IPS-20b (cell line): ENCODE results near the gene KCNC4.

Experiments used
- H3K27ac ChIP-seq: one replicate; pipeline ENCODE4 v1.5.1; 2013; ENCODE audit warnings: low read length
- H3K27me3 ChIP-seq: 2 replicates; pipeline ENCODE4 v1.6.1; 2013; ENCODE audit warnings: mild to moderate bottlenecking, low read length, inconsistent platforms; ENCODE audit not compliant: insufficient read depth
- H3K36me3 ChIP-seq: 2 replicates; pipeline ENCODE4 v1.6.1; 2013; ENCODE audit warnings: low read depth, mild to moderate bottlenecking, inconsistent platforms, low read length, moderate library complexity; ENCODE audit not compliant: insufficient read depth
- H3K4me1 ChIP-seq: 2 replicates; pipeline ENCODE4 v1.6.1; 2013; ENCODE audit warnings: mild to moderate bottlenecking, control low read depth, inconsistent platforms, low read length, moderate library complexity; ENCODE audit not compliant: insufficient read depth
- H3K4me3 ChIP-seq: 2 replicates; pipeline ENCODE4 v1.5.1; 2013; ENCODE audit warnings: mild to moderate bottlenecking, low read length, inconsistent platforms
- H3K9ac ChIP-seq: 2 replicates; pipeline ENCODE4 v1.6.1; 2013; ENCODE audit warnings: low read depth, mild to moderate bottlenecking, inconsistent platforms, low read length, moderate library complexity
- H3K9me3 ChIP-seq: 2 replicates; pipeline ENCODE4 v1.6.1; 2013; ENCODE audit warnings: mild to moderate bottlenecking, low read depth, low read length, inconsistent platforms; ENCODE audit not compliant: insufficient read depth

KCNC4 gene

DNA sequence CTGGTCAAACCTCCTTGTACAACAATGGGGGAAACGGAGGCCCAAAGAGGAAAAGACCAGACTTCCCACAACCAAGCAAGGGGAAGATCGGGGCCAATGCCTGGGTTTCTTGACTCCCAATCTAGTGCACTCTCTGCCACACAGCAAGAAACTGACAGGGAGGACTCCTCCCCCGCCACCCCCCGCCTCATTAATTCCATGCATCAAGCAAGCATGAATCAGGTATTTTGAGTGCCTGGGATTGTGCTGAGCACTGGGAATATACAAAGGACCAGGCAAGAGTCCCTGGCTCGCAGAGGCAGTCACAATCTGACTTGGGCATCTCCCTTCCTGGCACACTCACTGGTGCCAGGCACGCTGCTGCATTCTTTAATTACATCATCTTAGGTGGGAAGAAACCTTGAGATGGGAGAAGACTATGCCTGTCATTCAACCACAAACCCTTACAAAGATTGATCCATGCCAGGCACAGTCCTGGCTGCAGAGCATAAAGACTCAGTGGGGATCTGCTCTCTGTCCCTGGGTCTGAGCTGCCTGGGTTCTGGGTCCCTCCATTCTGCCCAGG, 4.4 kb upstream of the KCNC4 start:
- Histone ChIP-seq H3K27me3 (peaks cover 18% of the 10 kb centered on the region), H3K9ac (no peak overlapping the region), H3K4me1 (peaks cover 11% of the 10 kb centered on the region; the same call in 1 of the 2 replicates), H3K9me3 (no peaks in the 10 kb centered on the region), H3K4me3 (no peak overlapping the region), H3K27ac (no peak overlapping the region), H3K36me3 (no peaks in the 10 kb centered on the region)

DNA sequence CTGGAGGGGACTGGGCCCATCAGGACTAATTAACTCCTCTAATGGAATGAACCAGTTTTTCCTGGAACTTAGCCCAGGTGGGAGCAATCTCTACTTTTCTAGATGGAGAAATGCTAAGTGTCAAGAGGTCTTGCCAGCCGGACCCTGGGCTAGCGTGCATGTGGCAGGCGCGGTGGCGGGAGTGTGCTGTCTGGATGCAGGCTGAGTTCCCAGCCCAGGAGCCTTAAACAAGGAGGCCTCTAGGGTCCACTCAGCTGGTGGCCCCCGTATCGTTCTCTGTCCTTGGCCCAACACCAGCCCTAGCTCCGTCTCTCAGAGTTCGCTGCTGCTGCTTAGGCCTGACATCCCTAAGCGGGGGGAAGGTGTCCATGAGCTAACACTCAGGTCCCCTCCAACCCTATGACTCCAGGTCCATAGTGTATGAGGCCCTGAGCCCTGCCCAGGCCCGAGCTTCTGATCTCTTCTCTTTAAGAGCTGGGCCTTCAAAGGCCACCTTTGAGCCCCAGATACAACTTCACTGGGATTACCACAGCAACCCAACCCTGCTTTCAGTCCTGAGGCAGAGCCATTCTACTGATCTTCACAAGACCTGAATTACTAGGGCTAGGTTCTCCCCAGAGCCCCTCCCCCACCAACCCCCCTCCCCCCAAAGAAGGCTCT, 3.7 kb upstream of the KCNC4 start:
- H3K9ac ChIP-seq, result no peak overlapping the region
- no peaks in the 10 kb centered on the region for H3K36me3 ChIP-seq
- peaks cover 7% of the 10 kb centered on the region; the same call in 1 of the 2 replicates for H3K4me1 ChIP-seq
- H3K27me3 ChIP-seq, result peaks cover 25% of the 10 kb centered on the region
- H3K9me3 ChIP-seq, result no peaks in the 10 kb centered on the region
- no peak overlapping the region for H3K4me3 ChIP-seq
- no peak overlapping the region for H3K27ac ChIP-seq

DNA sequence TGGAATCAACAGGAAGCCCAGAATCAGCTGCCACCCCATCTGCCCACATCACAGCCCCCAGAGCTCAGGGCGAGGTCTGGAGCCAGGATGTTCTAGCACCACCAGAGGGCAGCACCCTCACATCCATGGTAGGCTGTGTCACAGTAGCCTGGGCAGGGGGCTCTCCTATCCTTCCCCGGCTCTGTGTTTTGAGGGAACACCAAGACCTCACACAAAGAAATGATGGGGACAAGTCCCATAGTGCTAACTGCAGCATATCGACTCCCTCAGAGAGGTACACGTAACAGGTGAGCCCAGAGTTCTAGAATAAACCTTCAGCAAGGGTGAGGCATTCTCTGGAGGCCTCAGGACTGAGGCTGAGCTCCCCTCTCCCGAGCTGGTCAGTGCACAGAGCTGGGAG, 2.3 kb upstream of the KCNC4 start:
- no peak overlapping the region for H3K4me3 ChIP-seq
- peaks cover 15% of the 10 kb centered on the region; the same call in 1 of the 2 replicates for H3K4me1 ChIP-seq
- no peaks in the 10 kb centered on the region for H3K36me3 ChIP-seq
- no peak overlapping the region for H3K9ac ChIP-seq
- no peaks in the 10 kb centered on the region for H3K9me3 ChIP-seq
- peaks cover 40% of the 10 kb centered on the region for H3K27me3 ChIP-seq
- H3K27ac ChIP-seq, result no peak overlapping the region

DNA sequence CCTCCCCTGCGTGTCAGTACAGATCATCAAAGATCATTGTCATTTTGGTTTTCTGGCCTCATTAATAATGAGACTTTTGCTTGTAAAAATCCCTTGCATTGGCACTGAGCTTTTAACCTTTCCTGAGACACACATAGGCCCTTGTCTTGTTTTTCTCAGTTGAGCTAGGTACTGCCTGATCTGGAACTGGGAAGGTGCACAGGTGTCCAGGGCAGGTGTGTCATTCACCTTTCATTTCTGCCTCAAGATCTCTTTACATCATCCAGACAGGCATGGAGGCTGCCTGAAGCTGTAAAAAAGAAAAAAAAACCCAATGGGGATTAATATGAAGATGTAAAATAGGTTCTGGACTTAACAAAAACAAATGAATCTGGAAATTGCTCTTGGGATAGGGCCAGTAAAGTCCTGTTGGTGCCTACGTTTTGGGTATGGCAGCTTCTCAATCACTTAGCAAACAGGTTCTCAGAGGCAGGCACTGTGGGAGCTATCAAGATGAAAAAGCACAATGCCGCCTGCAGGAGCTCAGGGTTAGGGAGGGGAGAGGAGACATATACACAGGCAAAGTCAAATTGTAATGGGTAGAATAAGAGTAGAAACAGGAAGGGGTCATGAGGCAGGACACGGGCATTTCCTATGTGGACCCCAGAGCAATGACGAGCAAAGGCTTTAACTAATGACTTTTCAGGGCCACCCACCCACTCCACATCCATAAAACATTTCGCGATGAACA, 1.0 kb upstream of the KCNC4 start:
- Histone ChIP-seq H3K27ac (no peak overlapping the region), H3K9ac (peak overlapping the region; percentile 62; the same call in 1 of the 2 replicates)

DNA sequence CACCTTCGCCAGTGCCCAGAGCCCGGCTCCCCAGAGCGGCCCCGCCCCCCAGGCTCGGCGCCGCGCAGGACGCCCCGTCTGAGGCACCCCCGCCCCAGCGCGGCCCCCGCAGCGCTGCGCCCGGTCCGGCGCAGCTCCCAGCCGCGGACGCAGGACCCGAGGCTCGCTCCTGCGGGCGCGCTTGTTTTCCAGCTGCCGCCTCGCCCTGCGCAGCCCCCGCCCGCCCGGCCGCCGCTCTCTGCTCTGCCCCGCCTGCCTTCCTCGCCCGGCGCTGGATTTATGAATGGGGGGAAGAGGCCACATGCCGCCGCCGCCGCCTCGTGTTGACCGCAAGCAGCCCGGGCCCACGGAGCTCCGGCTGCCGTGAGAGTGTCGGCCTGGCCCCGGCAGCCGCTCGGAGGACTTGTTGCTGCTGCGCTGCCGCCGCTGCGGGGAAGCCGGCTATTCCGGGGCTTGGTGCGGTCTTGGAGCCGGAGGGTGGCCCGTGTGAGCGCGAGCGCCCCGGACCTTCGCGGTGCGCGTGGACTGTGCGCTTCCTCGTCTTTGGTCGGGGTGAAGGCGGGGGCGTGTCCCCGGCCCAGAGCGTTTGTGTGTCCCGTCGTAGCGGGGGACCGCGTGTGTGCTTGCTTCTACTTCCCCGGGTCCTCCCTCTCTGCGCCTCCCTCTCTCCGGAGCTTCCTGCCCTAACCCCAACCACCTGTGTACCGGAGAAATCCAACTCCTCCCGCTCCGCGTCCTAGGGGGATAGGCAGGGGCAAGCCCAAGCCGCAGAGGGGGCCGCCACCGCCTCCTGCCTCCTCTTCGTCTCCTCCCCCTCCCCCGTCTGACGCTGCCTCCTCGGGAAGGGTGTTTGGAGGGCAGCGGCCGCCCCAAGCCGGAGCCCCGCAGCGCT, 736 bp downstream of the KCNC4 start:
- Histone ChIP-seq H3K27me3 (peaks cover 54% of the 10 kb centered on the region), H3K36me3 (no peaks in the 10 kb centered on the region), H3K4me1 (peaks cover 23% of the 10 kb centered on the region; the same call in 1 of the 2 replicates), H3K9ac (peak overlapping the region; percentile 2; the same call in 1 of the 2 replicates), H3K4me3 (peak overlapping the region; percentile 63), H3K9me3 (no peaks in the 10 kb centered on the region), H3K27ac (no peak overlapping the region)

More for the DNA sequence above, 1.0 kb upstream of the KCNC4 start:
- peaks cover 52% of the 10 kb centered on the region for H3K27me3 ChIP-seq
- H3K9me3 ChIP-seq, result no peaks in the 10 kb centered on the region
- H3K4me3 ChIP-seq, result peak overlapping the region; percentile 63
- no peaks in the 10 kb centered on the region for H3K36me3 ChIP-seq
- H3K4me1 ChIP-seq, result peaks cover 23% of the 10 kb centered on the region; the same call in 1 of the 2 replicates

DNA sequence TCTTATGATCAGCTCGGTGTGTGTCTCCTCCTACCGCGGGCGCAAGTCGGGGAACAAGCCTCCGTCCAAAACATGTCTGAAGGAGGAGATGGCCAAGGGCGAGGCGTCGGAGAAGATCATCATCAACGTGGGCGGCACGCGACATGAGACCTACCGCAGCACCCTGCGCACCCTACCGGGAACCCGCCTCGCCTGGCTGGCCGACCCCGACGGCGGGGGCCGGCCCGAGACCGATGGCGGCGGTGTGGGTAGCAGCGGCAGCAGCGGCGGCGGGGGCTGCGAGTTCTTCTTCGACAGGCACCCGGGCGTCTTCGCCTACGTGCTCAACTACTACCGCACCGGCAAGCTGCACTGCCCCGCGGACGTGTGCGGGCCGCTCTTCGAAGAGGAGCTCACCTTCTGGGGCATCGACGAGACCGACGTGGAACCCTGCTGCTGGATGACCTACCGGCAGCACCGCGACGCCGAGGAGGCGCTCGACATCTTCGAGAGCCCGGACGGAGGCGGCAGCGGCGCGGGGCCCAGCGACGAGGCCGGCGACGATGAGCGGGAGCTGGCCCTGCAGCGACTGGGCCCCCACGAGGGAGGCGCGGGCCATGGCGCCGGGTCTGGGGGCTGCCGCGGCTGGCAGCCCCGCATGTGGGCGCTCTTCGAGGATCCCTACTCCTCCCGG, 1.5 kb downstream of the KCNC4 start:
- Histone ChIP-seq H3K4me1 (peaks cover 23% of the 10 kb centered on the region; the same call in 1 of the 2 replicates), H3K4me3 (peak overlapping the region; percentile 63), H3K27me3 (peaks cover 54% of the 10 kb centered on the region), H3K9ac (no peak overlapping the region; the same call in 1 of the 2 replicates), H3K9me3 (no peaks in the 10 kb centered on the region), H3K36me3 (no peaks in the 10 kb centered on the region), H3K27ac (no peak overlapping the region)

DNA sequence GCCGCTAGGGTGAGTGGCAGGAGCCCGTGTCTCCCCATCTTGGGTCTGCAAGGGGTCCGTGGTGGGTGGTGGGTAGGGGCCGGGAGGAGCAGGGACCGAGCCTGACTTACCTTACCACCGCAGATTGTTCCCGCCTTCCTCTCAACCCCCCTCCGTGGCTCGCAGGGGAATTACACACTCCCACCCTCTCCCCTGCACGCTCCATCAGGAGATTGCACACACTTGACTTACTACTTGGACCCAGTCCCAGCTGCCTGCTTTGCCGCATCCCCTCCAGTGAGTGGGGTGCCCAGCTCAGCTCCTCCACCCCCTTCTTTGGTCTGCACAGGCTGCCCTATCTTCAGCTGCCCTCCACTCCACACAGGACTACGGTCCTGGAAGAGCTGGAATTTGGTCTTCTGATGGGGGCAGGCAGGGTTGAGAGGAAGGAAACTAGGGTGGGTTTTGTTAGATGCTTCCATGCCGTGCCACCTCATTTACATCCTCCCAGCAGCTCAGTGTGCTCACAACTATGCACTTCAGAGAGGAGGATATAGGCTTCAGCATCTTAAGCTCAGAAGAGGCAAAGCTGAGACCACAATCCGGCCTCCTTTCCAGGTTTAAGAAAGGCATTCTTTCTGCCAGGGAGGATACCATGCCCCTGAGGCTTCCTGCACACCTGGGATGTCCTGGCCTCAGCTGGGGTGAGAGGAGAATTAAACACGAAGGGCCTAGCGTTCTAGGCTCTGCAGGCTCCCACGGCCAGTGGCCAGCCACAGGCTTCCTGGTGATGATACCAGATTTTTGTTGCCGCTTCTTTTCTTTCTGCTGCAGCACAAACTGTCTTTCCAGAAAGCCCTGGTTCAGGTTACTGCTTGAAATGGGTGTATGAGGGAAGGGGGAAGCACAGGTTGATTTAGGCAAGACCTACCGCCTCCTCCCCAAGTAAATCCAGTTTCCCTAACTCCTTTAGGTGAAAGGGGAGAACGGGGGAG, 2.3 kb downstream of the KCNC4 start:
- peaks cover 54% of the 10 kb centered on the region for H3K27me3 ChIP-seq
- H3K9ac ChIP-seq, result 0 out of 2 replicates have a peak overlapping the region, but pooled peaks have one; percentile 13
- H3K4me3 ChIP-seq, result peak overlapping the region; percentile 63
- H3K4me1 ChIP-seq, result peaks cover 23% of the 10 kb centered on the region; the same call in 1 of the 2 replicates
- H3K9me3 ChIP-seq, result no peaks in the 10 kb centered on the region
- no peaks in the 10 kb centered on the region for H3K36me3 ChIP-seq
- H3K27ac ChIP-seq, result no peak overlapping the region

DNA sequence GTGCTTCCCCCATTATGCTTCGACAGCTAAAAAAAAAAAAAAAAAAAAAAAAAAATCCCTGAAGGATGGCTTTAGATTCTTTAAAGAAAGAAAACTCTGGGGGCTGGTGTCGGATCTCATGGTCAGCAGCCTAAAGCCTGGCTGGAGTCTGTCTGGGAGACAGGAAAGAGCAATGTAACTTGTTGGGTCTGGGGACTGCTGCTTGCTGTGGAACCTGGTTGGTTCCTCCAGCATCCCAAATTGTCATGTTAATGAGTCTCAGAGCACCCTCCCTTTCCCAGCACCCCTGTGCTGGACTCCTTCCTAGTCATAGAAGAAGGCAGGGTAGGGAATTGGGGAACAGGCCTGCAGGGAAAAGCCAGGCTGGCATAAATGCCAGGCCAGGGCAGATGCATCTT, 3.0 kb downstream of the KCNC4 start:
- no peak overlapping the region for H3K9ac ChIP-seq
- H3K4me3 ChIP-seq, result peak overlapping the region; percentile 63; the same call in 1 of the 2 replicates
- H3K27ac ChIP-seq, result no peak overlapping the region
- H3K36me3 ChIP-seq, result no peaks in the 10 kb centered on the region
- no peaks in the 10 kb centered on the region for H3K9me3 ChIP-seq
- peaks cover 23% of the 10 kb centered on the region; the same call in 1 of the 2 replicates for H3K4me1 ChIP-seq
- peaks cover 51% of the 10 kb centered on the region for H3K27me3 ChIP-seq

DNA sequence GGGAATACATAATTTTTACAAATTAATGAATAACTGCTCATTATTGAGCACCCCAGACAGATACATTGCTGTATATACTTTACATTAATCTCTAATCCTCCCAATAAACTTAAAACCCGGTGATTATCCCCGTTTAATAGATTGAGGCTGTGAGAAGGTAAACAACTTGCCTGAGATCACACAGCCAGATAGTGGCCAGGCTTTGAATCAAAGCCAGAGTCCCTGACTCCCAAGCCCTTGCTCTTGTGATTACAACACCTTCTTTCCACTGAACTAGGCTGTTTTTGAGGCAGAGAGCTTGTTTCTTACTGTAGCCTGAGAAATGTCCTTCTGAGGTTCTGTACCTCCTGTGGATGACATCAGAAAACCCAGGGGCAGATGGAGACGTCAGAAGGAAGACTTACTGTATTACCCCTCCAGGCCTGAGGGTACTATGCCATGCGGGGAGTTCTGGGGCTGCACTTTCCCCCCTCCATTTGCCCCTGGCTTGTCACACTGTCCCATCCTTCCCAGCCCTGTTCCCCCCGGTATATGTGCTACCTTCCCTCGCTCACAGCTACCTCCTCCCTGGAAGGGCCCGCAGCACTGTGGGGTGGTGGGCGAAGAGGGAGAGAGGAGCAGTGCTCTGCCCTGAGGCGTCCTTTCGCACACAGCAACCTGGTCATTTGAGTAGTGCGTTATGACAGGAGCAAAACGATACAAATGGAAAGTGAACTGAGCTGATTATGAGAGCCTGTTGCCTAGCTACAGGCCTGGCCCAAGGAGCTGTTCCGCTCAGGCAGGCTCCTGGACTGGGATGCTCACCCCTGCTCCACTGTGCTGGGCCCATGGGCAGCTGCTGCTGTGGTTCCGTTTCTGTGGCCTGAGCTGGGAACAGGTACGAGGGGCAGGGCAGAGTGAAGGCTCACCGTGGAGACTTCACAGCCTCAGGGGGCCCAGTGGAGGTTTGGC, 4.6 kb downstream of the KCNC4 start:
- Histone ChIP-seq H3K4me3 (no peak overlapping the region), H3K9me3 (no peaks in the 10 kb centered on the region), H3K27me3 (peaks cover 37% of the 10 kb centered on the region), H3K9ac (no peak overlapping the region), H3K27ac (no peak overlapping the region), H3K4me1 (peaks cover 16% of the 10 kb centered on the region; the same call in 1 of the 2 replicates), H3K36me3 (no peaks in the 10 kb centered on the region)
